IPS-NIHi7 (cell line): Measurements from ENCODE around the gene COL5A2.

Experiments used
- DNase-seq: peaks from one replicate; pipeline ENCODE4 v3.0.0; 2012; ENCODE audit warnings: mixed read lengths; ENCODE audit errors: extremely low spot score

COL5A2 gene

GRCh38 chr2:189147989-189148388 lies 31.6 kb downstream of the COL5A2 start:
- no peak for DNase-seq

- DNase-seq: no peak
These were observed 32.2 kb downstream of the COL5A2 start for GRCh38 chr2:189147361-189147760.

GRCh38 chr2:189146553-189146952 lies 33.0 kb downstream of the COL5A2 start:
- no peak for DNase-seq

GRCh38 chr2:189144700-189145211 lies 34.8 kb downstream of the COL5A2 start:
- DNase-seq: no peak

- DNase-seq: no peak
These were observed 35.6 kb downstream of the COL5A2 start for GRCh38 chr2:189143925-189144324.

GRCh38 chr2:189142893-189143759 lies 36.4 kb downstream of the COL5A2 start:
- peak; percentile 74 for DNase-seq

GRCh38 chr2:189138800-189139199 lies 40.8 kb downstream of the COL5A2 start:
- no peak for DNase-seq

- no peak for DNase-seq
These were observed 42.0 kb downstream of the COL5A2 start for GRCh38 chr2:189137519-189137918.

GRCh38 chr2:189134485-189134884 lies 45.1 kb downstream of the COL5A2 start:
- no peak for DNase-seq

- no peak for DNase-seq
These were observed 47.6 kb downstream of the COL5A2 start for GRCh38 chr2:189131991-189132390.

GRCh38 chr2:189129971-189130370 lies 49.6 kb downstream of the COL5A2 start:
- no peak for DNase-seq

GRCh38 chr2:189128970-189129369 lies 50.6 kb downstream of the COL5A2 start:
- DNase-seq: no peak

GRCh38 chr2:189127756-189128155 lies 51.8 kb downstream of the COL5A2 start:
- no peak for DNase-seq

GRCh38 chr2:189125195-189125594 lies 54.4 kb downstream of the COL5A2 start:
- no peak for DNase-seq

- no peak for DNase-seq
These were observed 55.4 kb downstream of the COL5A2 start for GRCh38 chr2:189124175-189124574.

GRCh38 chr2:189118386-189118785 lies 61.2 kb downstream of the COL5A2 start:
- no peak for DNase-seq

GRCh38 chr2:189116979-189117378 lies 62.6 kb downstream of the COL5A2 start:
- no peak for DNase-seq

- peak; percentile 20 for DNase-seq
These were observed 63.5 kb downstream of the COL5A2 start for GRCh38 chr2:189116087-189116486.

- no peak for DNase-seq
These were observed 64.4 kb downstream of the COL5A2 start for GRCh38 chr2:189115126-189115525.

- no peak for DNase-seq
These were observed 65.6 kb downstream of the COL5A2 start for GRCh38 chr2:189113963-189114362.

- no peak for DNase-seq
These were observed 68.4 kb downstream of the COL5A2 start for GRCh38 chr2:189111063-189111715.

- DNase-seq: peak; percentile 10
These were observed 69.6 kb downstream of the COL5A2 start for GRCh38 chr2:189109921-189110397.

GRCh38 chr2:189104934-189105333 lies 74.6 kb downstream of the COL5A2 start:
- no peak for DNase-seq
